B cell (primary cell): ENCODE data around the gene NDUFAF4. TPM values are rescaled to one million over a fixed set of nuclear protein-coding genes. Genes with fewer than 3 reads are reported as not detected.

Source experiments
- ATAC-seq: fragments of 200-7000 bp; cut with Tn5 transposase; one replicate; pipeline ENCODE4 v1.10.0; 2021; ENCODE audit warnings: low read depth, mild to moderate bottlenecking, moderate number of reproducible peaks, moderate library complexity
- CTCF ChIA-PET: fragments of 350-600 bp; sonication (Branson Sonifier 250); formaldehyde crosslinking; loops from one replicate; lab custom pipeline; 2021; ENCODE audit warnings: antibody characterized with exemption, inconsistent platforms; lab: Charles Lee
- POLR2A ChIA-PET: fragments of 350-600 bp; sonication (Branson Sonifier 250); formaldehyde crosslinking; loops from one replicate; lab custom pipeline; 2021; ENCODE audit warnings: antibody characterized with exemption; lab: Charles Lee
- DNase-seq: peaks from one replicate; pipeline ENCODE4 v3.0.0; 2013
- H2AFZ ChIP-seq: 2 replicates; pipeline ENCODE4 v1.6.1; 2012; ENCODE audit warnings: mild to moderate bottlenecking, low read depth, low read length; ENCODE audit not compliant: insufficient read depth, poor library complexity, severe bottlenecking
- H3K27ac ChIP-seq, 2 donors: 1 replicate in 1 of 2; 2 replicates in 1 of 2; pipeline ENCODE4 v1.5.1; 2012 to 2013; ENCODE audit warnings: low read length in 2 of 2, mild to moderate bottlenecking in 2 of 2, moderate library complexity in 1 of 2
- H3K27me3 ChIP-seq, 4 experiments: fragments of 200-600 bp in 1 of 4; sonication (generic) in 1 of 4; replicated peaks in 1 of 4; 1 replicate in 2 of 4; 2 replicates in 2 of 4; pipeline versions ENCODE4 v1.6.1 to v1.7.0; 2013 to 2016; ENCODE audit warnings: low read length in 3 of 4, mild to moderate bottlenecking in 2 of 4, mixed read lengths in 1 of 4, moderate library complexity in 1 of 4; ENCODE audit not compliant: insufficient read depth in 4 of 4, control insufficient read depth in 3 of 4; ENCODE audit errors: control extremely low read depth in 1 of 4
- H3K36me3 ChIP-seq, 2 experiments: replicated peaks in 1 of 2; 1 replicate in 1 of 2; 2 replicates in 1 of 2; pipeline versions ENCODE4 v1.6.1 to v1.7.1; 2013; ENCODE audit warnings: low read length in 1 of 2; ENCODE audit not compliant: insufficient read depth in 2 of 2, control insufficient read depth in 1 of 2; ENCODE audit errors: control extremely low read depth in 1 of 2, extremely low read depth in 1 of 2
- H3K4me1 ChIP-seq, 2 donors: fragments of 200-600 bp in 1 of 2; sonication (generic) in 1 of 2; 1 replicate in 1 of 2; 2 replicates in 1 of 2; pipeline versions ENCODE4 v1.5.1 to v1.6.1; 2013 to 2017; ENCODE audit warnings: low read length in 2 of 2; ENCODE audit not compliant: control insufficient read depth in 2 of 2, insufficient read depth in 2 of 2
- H3K4me2 ChIP-seq: replicated peaks from 2 replicates; pipeline ENCODE3; 2012; ENCODE audit warnings: mild to moderate bottlenecking, low read depth, low read length; ENCODE audit not compliant: poor library complexity, severe bottlenecking
- H3K4me3 ChIP-seq, 5 experiments: fragments of 200-600 bp in 1 of 5; sonication (generic) in 1 of 5; 1 replicate in 3 of 5; 2 replicates in 2 of 5; pipeline versions ENCODE4 v1.5.1 to v1.7.0; 2011 to 2016; ENCODE audit warnings: low read length in 4 of 5, mild to moderate bottlenecking in 4 of 5, low read depth in 2 of 5, control low read depth in 1 of 5, moderate library complexity in 1 of 5; ENCODE audit not compliant: insufficient read depth in 1 of 5; ENCODE audit errors: control extremely low read depth in 1 of 5, extremely low read depth in 1 of 5
- H3K79me2 ChIP-seq: fragments of 200-600 bp; sonication (generic); one replicate; pipeline ENCODE4 v1.6.0; 2016; ENCODE audit warnings: low read length; ENCODE audit not compliant: control insufficient read depth, insufficient read depth
- H3K9ac ChIP-seq: fragments of 200-600 bp; sonication (generic); 2 replicates; pipeline ENCODE4 v1.6.1; 2017; ENCODE audit warnings: mild to moderate bottlenecking, low read length, moderate library complexity
- H3K9me3 ChIP-seq, 3 donors: one replicate each; pipeline versions ENCODE4 v1.6.1 to v1.7.1; 2013; ENCODE audit warnings: low read length in 2 of 3; ENCODE audit not compliant: control insufficient read depth in 2 of 3, insufficient read depth in 1 of 3; ENCODE audit errors: control extremely low read depth in 1 of 3
- H4K20me1 ChIP-seq: 2 replicates; pipeline ENCODE4 v1.6.0; 2012; ENCODE audit warnings: mild to moderate bottlenecking, low read length; ENCODE audit not compliant: insufficient read depth, control insufficient read depth, poor library complexity, severe bottlenecking
- H3K27ac Mint-ChIP-seq: one replicate; pipeline ENCODE4 v1.8.0; 2021; ENCODE audit warnings: mixed read lengths
- H3K27me3 Mint-ChIP-seq: one replicate; pipeline ENCODE4 v1.8.0; 2021; ENCODE audit warnings: mixed read lengths
- H3K4me1 Mint-ChIP-seq: one replicate; pipeline ENCODE4 v1.8.0; 2021; ENCODE audit warnings: mixed read lengths
- H3K4me3 Mint-ChIP-seq: one replicate; pipeline ENCODE4 v1.8.0; 2021; ENCODE audit warnings: mixed read lengths
- H3K9me3 Mint-ChIP-seq: one replicate; pipeline ENCODE4 v1.8.0; 2022; ENCODE audit warnings: mixed read lengths; ENCODE audit not compliant: insufficient read depth
- EZH2 ChIP-seq: IDR thresholded peaks from 2 replicates; pipeline ENCODE4 v1.6.1; 2012; ENCODE audit warnings: borderline replicate concordance, low read depth, mild to moderate bottlenecking, moderate library complexity, low read length; ENCODE audit not compliant: insufficient read depth, poor library complexity, severe bottlenecking
- WGBS: methylation state at CpG from one replicate; pipeline ENCODE4 v1.1.5; 2013; ENCODE audit warnings: missing lambda C conversion rate; ENCODE audit not compliant: insufficient coverage; 5-methylcytosine and 5-hydroxymethylcytosine counted together
- intact Hi-C: fragments of 100-400 bp; cut with micrococcal nuclease; formaldehyde crosslinking; loops from one replicate; pipeline ENCODE4 v1.10.0; 2022
- polyA plus RNA-seq: library from polyadenylated mRNA; depleted of rRNA; stranded (reverse); fragments of >200 nt; gene quantifications from 2 replicates; pipeline ENCODE4 v1.2.3, GENCODE V29; 2012
- total RNA-seq, 2 donors: library from RNA; stranded (reverse); fragments of 120-200 nt in 1 of 2; gene quantifications; 1 replicate in 1 of 2; 2 replicates in 1 of 2; pipeline versions ENCODE4 v1.2.3 to v1.2.4, GENCODE V29; 2013 to 2022
- TF ChIP-seq, protein P1 (sequence below): fragments of 200-600 bp; IDR thresholded peaks from one replicate; pipeline ENCODE4 v1.8.0; 2022; ENCODE audit warnings: antibody characterized with exemption, mild to moderate bottlenecking

NDUFAF4 gene
- total and polyA plus RNA-seq, 2 donors (not counting 1 experiment from before 2014, with no cell fraction given), result 16.3 to 22.3 TPM

GRCh38 chr6:96939007-96939805 is 41.5 kb upstream of the NDUFAF4 start:
- Histone ChIP-seq H3K36me3 (no peaks in the 10 kb centered on the region), H2AFZ (no peak overlapping the region), H3K4me3 (no peak overlapping the region), H3K4me1 (no peaks in the 10 kb centered on the region), H4K20me1 (no peaks in the 10 kb centered on the region), H3K4me2 (no peak overlapping the region), H3K27ac (no peak overlapping the region), H3K9ac (no peak overlapping the region), H3K27me3 (no peaks in the 10 kb centered on the region), H3K9me3 (no peaks in the 10 kb centered on the region), H3K79me2 (no peaks in the 10 kb centered on the region)
- Mint-ChIP-seq H3K27ac (no peak overlapping the region), H3K4me3 (no peak overlapping the region), H3K27me3 (peaks cover 15% of the 10 kb centered on the region), H3K4me1 (no peaks in the 10 kb centered on the region), H3K9me3 (no peaks in the 10 kb centered on the region)
- TF ChIP-seq, protein P1, sequence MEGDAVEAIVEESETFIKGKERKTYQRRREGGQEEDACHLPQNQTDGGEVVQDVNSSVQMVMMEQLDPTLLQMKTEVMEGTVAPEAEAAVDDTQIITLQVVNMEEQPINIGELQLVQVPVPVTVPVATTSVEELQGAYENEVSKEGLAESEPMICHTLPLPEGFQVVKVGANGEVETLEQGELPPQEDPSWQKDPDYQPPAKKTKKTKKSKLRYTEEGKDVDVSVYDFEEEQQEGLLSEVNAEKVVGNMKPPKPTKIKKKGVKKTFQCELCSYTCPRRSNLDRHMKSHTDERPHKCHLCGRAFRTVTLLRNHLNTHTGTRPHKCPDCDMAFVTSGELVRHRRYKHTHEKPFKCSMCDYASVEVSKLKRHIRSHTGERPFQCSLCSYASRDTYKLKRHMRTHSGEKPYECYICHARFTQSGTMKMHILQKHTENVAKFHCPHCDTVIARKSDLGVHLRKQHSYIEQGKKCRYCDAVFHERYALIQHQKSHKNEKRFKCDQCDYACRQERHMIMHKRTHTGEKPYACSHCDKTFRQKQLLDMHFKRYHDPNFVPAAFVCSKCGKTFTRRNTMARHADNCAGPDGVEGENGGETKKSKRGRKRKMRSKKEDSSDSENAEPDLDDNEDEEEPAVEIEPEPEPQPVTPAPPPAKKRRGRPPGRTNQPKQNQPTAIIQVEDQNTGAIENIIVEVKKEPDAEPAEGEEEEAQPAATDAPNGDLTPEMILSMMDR, result no peak
- no peak for TF ChIP-seq EZH2
- intact Hi-C loops, result no loop called here
- ATAC-seq (no peak), DNase-seq (no peak)
- ChIA-PET POLR2A (no interaction called here), CTCF (no interaction called here)
- 92% methylated on average over 2 of the region's 4 CpGs for WGBS

- CTCF ChIA-PET, result interaction anchor here (0.8 kb wide), 1 partner anchor 306 kb away, joined by 3 read pairs; no protein-coding TSS in a partner anchor
- H3K9me3 Mint-ChIP-seq, result no peaks in the 10 kb centered on the region
- 100% methylated on average over 1 of the region's 4 CpGs for WGBS
These were observed 36.4 kb upstream of the NDUFAF4 start for GRCh38 chr6:96934087-96934486.

More at GRCh38 chr6:96934087-96934486, 36.4 kb upstream of the NDUFAF4 start:
- Histone ChIP-seq H3K27me3 (no peaks in the 10 kb centered on the region), H3K4me1 (no peaks in the 10 kb centered on the region), H3K79me2 (no peaks in the 10 kb centered on the region), H3K4me3 (no peak overlapping the region), H3K27ac (no peak overlapping the region), H4K20me1 (no peaks in the 10 kb centered on the region), H3K9ac (no peak overlapping the region), H3K4me2 (no peak overlapping the region), H3K9me3 (no peaks in the 10 kb centered on the region), H2AFZ (no peak overlapping the region), H3K36me3 (no peaks in the 10 kb centered on the region)
- no peaks in the 10 kb centered on the region for H3K4me1 Mint-ChIP-seq
- ATAC-seq, result no peak
- POLR2A ChIA-PET, result no interaction called here
- H3K27me3 Mint-ChIP-seq, result peaks cover 13% of the 10 kb centered on the region
- no peak for DNase-seq
- H3K4me3 Mint-ChIP-seq, result no peak overlapping the region
- H3K27ac Mint-ChIP-seq, result no peak overlapping the region
- no peak for TF ChIP-seq EZH2
- TF ChIP-seq, protein P1, result no peak
- intact Hi-C loops, result no loop called here
